ENCODE data around the gene SLC22A23.

The SLC22A23 gene

DNA sequence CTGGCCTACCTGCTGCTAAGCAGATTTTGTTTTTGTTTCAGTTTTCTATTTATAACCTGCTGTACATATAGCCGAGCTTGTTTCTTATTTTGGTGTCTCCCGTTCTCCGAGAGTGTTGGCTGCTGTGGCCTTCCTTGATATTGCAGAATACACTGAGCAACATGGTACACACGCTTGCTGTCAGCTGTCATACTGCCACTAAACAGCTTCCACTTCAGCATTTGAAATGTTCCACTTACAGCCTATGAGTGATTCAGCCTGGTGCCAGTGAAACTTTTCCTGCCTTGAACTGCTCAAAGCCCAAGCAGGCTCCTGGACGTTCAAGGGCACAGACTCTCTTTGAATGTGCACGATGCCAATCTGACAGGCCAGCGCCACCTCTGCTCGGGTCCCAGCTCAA is 111.0 kb downstream of the SLC22A23 start:
- Histone ChIP-seq H3K4me2 (ENCODE audit: low read length) (no peak overlapping the region), H3K27ac (ENCODE audit: low read depth, low read length) (no peak overlapping the region), H3K9me2 (replicated peaks; ENCODE audit: control insufficient read depth, low read length) (no peaks in the 10 kb centered on the region), H3K36me3 (ENCODE audit: control insufficient read depth, low read length) (no peaks in the 10 kb centered on the region), H4K20me1 (ENCODE audit: control insufficient read depth, insufficient read depth, low read depth, low read length) (no peaks in the 10 kb centered on the region), H3K27me3 (ENCODE audit: control insufficient read depth, low read length) (peaks cover 1% of the 10 kb centered on the region; the same call in 1 of the 2 replicates), H3F3A (ENCODE audit: control insufficient read depth, insufficient read depth) (no peaks in the 10 kb centered on the region), H3K9me3 (ENCODE audit: control insufficient read depth, insufficient read depth, low read length) (no peaks in the 10 kb centered on the region), H3K79me2 (ENCODE audit: control insufficient read depth, low read length) (no peaks in the 10 kb centered on the region), H3K4me1 (ENCODE audit: control insufficient read depth, low read length) (no peaks in the 10 kb centered on the region), H3K4me3 (ENCODE audit: low read length) (no peak overlapping the region)
- no peak for TF ChIP-seq EZH2phosphoT487 (IDR thresholded peaks at IDR 0.05; ENCODE audit: borderline replicate concordance, low read length)
- TF ChIP-seq, protein P1, sequence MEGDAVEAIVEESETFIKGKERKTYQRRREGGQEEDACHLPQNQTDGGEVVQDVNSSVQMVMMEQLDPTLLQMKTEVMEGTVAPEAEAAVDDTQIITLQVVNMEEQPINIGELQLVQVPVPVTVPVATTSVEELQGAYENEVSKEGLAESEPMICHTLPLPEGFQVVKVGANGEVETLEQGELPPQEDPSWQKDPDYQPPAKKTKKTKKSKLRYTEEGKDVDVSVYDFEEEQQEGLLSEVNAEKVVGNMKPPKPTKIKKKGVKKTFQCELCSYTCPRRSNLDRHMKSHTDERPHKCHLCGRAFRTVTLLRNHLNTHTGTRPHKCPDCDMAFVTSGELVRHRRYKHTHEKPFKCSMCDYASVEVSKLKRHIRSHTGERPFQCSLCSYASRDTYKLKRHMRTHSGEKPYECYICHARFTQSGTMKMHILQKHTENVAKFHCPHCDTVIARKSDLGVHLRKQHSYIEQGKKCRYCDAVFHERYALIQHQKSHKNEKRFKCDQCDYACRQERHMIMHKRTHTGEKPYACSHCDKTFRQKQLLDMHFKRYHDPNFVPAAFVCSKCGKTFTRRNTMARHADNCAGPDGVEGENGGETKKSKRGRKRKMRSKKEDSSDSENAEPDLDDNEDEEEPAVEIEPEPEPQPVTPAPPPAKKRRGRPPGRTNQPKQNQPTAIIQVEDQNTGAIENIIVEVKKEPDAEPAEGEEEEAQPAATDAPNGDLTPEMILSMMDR (IDR thresholded peaks at IDR 0.05; ENCODE audit: low read depth, low read length, poor library complexity, severe bottlenecking): no peak

DNA sequence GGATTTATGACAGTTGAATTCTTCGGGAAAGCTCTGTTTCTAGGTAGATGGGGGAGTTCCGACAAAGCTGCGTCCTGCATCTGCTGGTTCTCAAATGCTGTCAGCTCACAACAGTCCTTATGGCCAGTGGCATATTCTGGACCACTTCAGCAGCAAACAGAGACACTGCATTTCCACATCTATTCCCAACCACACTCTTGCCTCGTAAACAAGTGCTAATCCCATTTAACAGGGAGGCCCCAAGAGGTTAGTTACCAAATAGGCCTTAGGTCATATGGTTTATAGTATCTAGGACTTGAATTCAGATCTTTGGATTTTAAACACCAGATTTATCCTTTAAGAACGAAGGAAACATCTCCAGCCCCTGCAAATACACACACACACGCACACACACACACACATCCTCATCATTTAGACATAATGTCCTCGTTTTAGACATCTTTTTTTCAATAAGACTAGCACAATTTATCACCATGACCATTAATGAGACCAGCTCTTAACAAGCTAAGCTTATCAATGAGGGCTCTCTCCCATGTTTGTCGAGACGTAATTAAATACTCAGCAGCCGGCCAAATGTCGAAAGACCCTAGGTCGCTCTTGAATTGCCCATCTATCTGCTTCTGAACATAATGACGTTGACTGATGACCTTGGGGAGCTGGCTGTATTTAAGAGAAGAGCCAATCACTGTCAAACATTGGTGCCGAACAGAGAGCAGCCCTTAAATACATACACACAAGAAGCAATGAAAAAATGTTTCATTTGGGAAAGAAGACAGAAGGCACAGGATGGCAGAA is 113.6 kb downstream of the SLC22A23 start:
- Histone ChIP-seq H3K9me3 (ENCODE audit: control insufficient read depth, insufficient read depth, low read length) (no peaks in the 10 kb centered on the region), H3K4me1 (ENCODE audit: control insufficient read depth, low read length) (peaks cover 3% of the 10 kb centered on the region), H3K4me3 (ENCODE audit: low read length) (no peak overlapping the region), H3F3A (ENCODE audit: control insufficient read depth, insufficient read depth) (no peaks in the 10 kb centered on the region), H3K27ac (ENCODE audit: low read depth, low read length) (no peak overlapping the region), H3K4me2 (ENCODE audit: low read length) (no peak overlapping the region), H3K9me2 (replicated peaks; ENCODE audit: control insufficient read depth, low read length) (no peaks in the 10 kb centered on the region), H3K79me2 (ENCODE audit: control insufficient read depth, low read length) (no peaks in the 10 kb centered on the region), H3K27me3 (ENCODE audit: control insufficient read depth, low read length) (peaks cover 4% of the 10 kb centered on the region; the same call in 1 of the 2 replicates), H3K36me3 (ENCODE audit: control insufficient read depth, low read length) (no peaks in the 10 kb centered on the region), H4K20me1 (ENCODE audit: control insufficient read depth, insufficient read depth, low read depth, low read length) (no peaks in the 10 kb centered on the region)
- TF ChIP-seq, protein P1 (IDR thresholded peaks at IDR 0.05; ENCODE audit: low read depth, low read length, poor library complexity, severe bottlenecking): no peak
- TF ChIP-seq EZH2phosphoT487 (IDR thresholded peaks at IDR 0.05; ENCODE audit: borderline replicate concordance, low read length): no peak

DNA sequence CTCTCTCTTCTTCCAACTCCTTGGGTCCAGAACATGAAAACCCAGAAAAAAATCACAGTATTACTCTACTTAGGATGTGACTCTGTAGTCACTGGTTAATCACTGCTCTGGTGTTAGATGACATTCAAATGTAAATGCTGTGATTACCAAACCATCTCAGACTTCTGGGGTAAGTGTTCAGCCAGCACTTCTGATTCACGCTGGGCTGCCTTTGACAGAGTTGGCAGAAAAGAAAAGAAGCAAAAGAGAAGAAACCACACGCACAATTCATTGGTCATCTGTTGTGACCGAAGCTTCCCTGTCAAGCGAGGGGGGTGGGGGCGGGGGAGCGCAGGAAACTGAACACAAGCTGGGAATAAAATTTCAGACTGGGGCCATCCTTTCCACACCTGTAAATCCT is 115.4 kb downstream of the SLC22A23 start:
- Histone ChIP-seq H3K9me2 (replicated peaks; ENCODE audit: control insufficient read depth, low read length) (no peaks in the 10 kb centered on the region), H4K20me1 (ENCODE audit: control insufficient read depth, insufficient read depth, low read depth, low read length) (no peaks in the 10 kb centered on the region), H3K4me1 (ENCODE audit: control insufficient read depth, low read length) (peaks cover 14% of the 10 kb centered on the region), H3F3A (ENCODE audit: control insufficient read depth, insufficient read depth) (no peaks in the 10 kb centered on the region), H3K4me2 (ENCODE audit: low read length) (no peak overlapping the region), H3K36me3 (ENCODE audit: control insufficient read depth, low read length) (no peaks in the 10 kb centered on the region), H3K27ac (ENCODE audit: low read depth, low read length) (no peak overlapping the region), H3K79me2 (ENCODE audit: control insufficient read depth, low read length) (no peaks in the 10 kb centered on the region), H3K4me3 (ENCODE audit: low read length) (no peak overlapping the region), H3K9me3 (ENCODE audit: control insufficient read depth, insufficient read depth, low read length) (no peaks in the 10 kb centered on the region), H3K27me3 (ENCODE audit: control insufficient read depth, low read length) (peaks cover 4% of the 10 kb centered on the region; the same call in 1 of the 2 replicates)
- TF ChIP-seq, protein P1 (IDR thresholded peaks at IDR 0.05; ENCODE audit: low read depth, low read length, poor library complexity, severe bottlenecking): no peak
- TF ChIP-seq EZH2phosphoT487 (IDR thresholded peaks at IDR 0.05; ENCODE audit: borderline replicate concordance, low read length): no peak

Data from DOHH2 (cell line).